HepG2 (cell line): ENCODE measurements around the gene COMMD7. TPM values are rescaled to one million over a fixed set of nuclear protein-coding genes. Genes with fewer than 3 reads are reported as not detected.

Source experiments
- DMAP1 ChIP-seq: IDR thresholded peaks from 2 replicates; pipeline ENCODE4 v1.6.1; 2016
- FOXC1 ChIP-seq: sonication (generic); formaldehyde crosslinking; IDR thresholded peaks from 2 replicates; pipeline ENCODE4 v1.8.0; 2022; ENCODE audit warnings: mild to moderate bottlenecking, missing genetic modification reagents, borderline replicate concordance
- GPN1 ChIP-seq: sonication (generic); formaldehyde crosslinking; IDR thresholded peaks from 2 replicates; pipeline ENCODE4 v1.5.1; 2020; ENCODE audit warnings: missing genetic modification reagents, borderline replicate concordance
- GTF2F1 ChIP-seq: fragments of 150-350 bp; IDR thresholded peaks from 2 replicates; pipeline ENCODE4 v1.6.1; 2014; ENCODE audit warnings: low read length
- MEF2D ChIP-seq: sonication (generic); formaldehyde crosslinking; IDR thresholded peaks from 2 replicates; pipeline ENCODE4 v1.5.1; 2020; ENCODE audit warnings: mild to moderate bottlenecking, missing genetic modification reagents
- NFE2 ChIP-seq: sonication (generic); formaldehyde crosslinking; IDR thresholded peaks from 2 replicates; pipeline ENCODE4 v1.4.0; 2020; ENCODE audit warnings: missing genetic modification reagents
- RARG ChIP-seq: sonication (generic); formaldehyde crosslinking; IDR thresholded peaks from 2 replicates; pipeline ENCODE4 v1.4.0; 2020; ENCODE audit warnings: low read depth, mild to moderate bottlenecking, missing genetic modification reagents
- SRSF4 ChIP-seq: fragments of 200-400 bp; formaldehyde crosslinking; IDR thresholded peaks from one replicate; pipeline ENCODE4 v1.6.1; 2018; ENCODE audit warnings: mild to moderate bottlenecking, low read depth, low read length, moderate library complexity; ENCODE audit not compliant: poor library complexity, severe bottlenecking
- STAT6 ChIP-seq: sonication (generic); formaldehyde crosslinking; IDR thresholded peaks from 2 replicates; pipeline ENCODE4 v1.4.0; 2020; ENCODE audit warnings: missing genetic modification reagents, mild to moderate bottlenecking, borderline replicate concordance
- TFE3 ChIP-seq: IDR thresholded peaks from 2 replicates; pipeline ENCODE4 v1.6.1; 2016
- TIGD3 ChIP-seq: sonication (generic); formaldehyde crosslinking; IDR thresholded peaks from 2 replicates; pipeline ENCODE4 v1.5.1; 2020; ENCODE audit warnings: mild to moderate bottlenecking, missing genetic modification reagents, borderline replicate concordance
- U2AF1 ChIP-seq: fragments of 200-400 bp; formaldehyde crosslinking; optimal IDR thresholded peaks from 2 replicates; pipeline ENCODE3; 2017; ENCODE audit warnings: mild to moderate bottlenecking, low read depth, low read length
- YY1 ChIP-seq: IDR thresholded peaks from 2 replicates; pipeline ENCODE4 v1.6.1; 2011; ENCODE audit warnings: low read length, low read depth, moderate library complexity, mild to moderate bottlenecking; ENCODE audit not compliant: insufficient read depth, insufficient replicate concordance
- ZNF24 ChIP-seq: fragments of 450-650 bp; IDR thresholded peaks from 2 replicates; pipeline ENCODE4 v1.6.1; 2017; ENCODE audit warnings: antibody characterized with exemption, mild to moderate bottlenecking
- ZNF276 ChIP-seq: sonication (generic); formaldehyde crosslinking; IDR thresholded peaks from 2 replicates; pipeline ENCODE4 v1.4.0; 2020; ENCODE audit warnings: mild to moderate bottlenecking, low read depth, missing genetic modification reagents
- ZNF557 ChIP-seq: sonication (generic); formaldehyde crosslinking; IDR thresholded peaks from 2 replicates; pipeline ENCODE4 v1.4.0; 2020; ENCODE audit warnings: missing genetic modification reagents
- ZNF572 ChIP-seq: sonication (generic); formaldehyde crosslinking; IDR thresholded peaks from 2 replicates; pipeline ENCODE4 v1.5.1; 2020; ENCODE audit warnings: mild to moderate bottlenecking, missing genetic modification reagents
- ZNF691 ChIP-seq: sonication (generic); formaldehyde crosslinking; IDR thresholded peaks from 2 replicates; pipeline ENCODE4 v1.4.0; 2020; ENCODE audit warnings: missing genetic modification reagents, low read depth, mild to moderate bottlenecking, borderline replicate concordance
- ZNF782 ChIP-seq: sonication (generic); formaldehyde crosslinking; IDR thresholded peaks from 2 replicates; pipeline ENCODE4 v1.4.0; 2020; ENCODE audit warnings: missing genetic modification reagents, mild to moderate bottlenecking, borderline replicate concordance
- polyA plus RNA-seq, 8 experiments: library from polyadenylated mRNA; depleted of rRNA in 3 of 8; stranded (reverse) in 7 of 8; unstranded in 1 of 8; fragments of >200 nt; fragmentation: Illumina TruSeq in 4 of 8; extraction: Trizol in 4 of 8; gene quantifications; 2 replicates each; pipeline versions ENCODE4 v1.2.1 to v1.2.3, GENCODE V29; 2011 to 2016; ENCODE audit warnings: low read depth in 4 of 8, missing spikeins in 1 of 8, mixed read lengths in 1 of 8; ENCODE audit not compliant: insufficient read depth in 1 of 8
- total RNA-seq, 5 experiments: library from RNA; depleted of rRNA; stranded (reverse); fragments of >200 nt; fragmentation: Illumina TruSeq; extraction: Trizol; gene quantifications; 2 replicates each; pipeline ENCODE4 v1.2.3, GENCODE V29; 2016; ENCODE audit warnings: low read depth in 1 of 5

The COMMD7 gene
- total and polyA plus RNA-seq, 2 of the 13 experiments (the other 11 are each of a cell fraction or from before 2014, with no cell fraction given) = 42.1 to 53.3 TPM

- no peak for TF ChIP-seq ZNF691 (CRISPR knock-in tag)
- TF ChIP-seq RARG (CRISPR knock-in tag) = no peak
- no peak for TF ChIP-seq DMAP1 (CRISPR knock-in tag)
- TF ChIP-seq ZNF24 = no peak
- no peak for TF ChIP-seq MEF2D
- TF ChIP-seq FOXC1 (CRISPR knock-in tag) = 0 out of 2 replicates have a peak, but pooled peaks have one; percentile 3
- no peak for TF ChIP-seq ZNF782 (CRISPR knock-in tag)
- TF ChIP-seq ZNF572 (CRISPR knock-in tag) = 0 out of 2 replicates have a peak, but pooled peaks have one; percentile 73
- TF ChIP-seq ZNF557 (CRISPR knock-in tag) = no peak
- TF ChIP-seq ZNF276 = no peak
- no peak for TF ChIP-seq GPN1 (CRISPR knock-in tag)
- TF ChIP-seq SRSF4 = no peak
- TF ChIP-seq GTF2F1 = no peak
- no peak for TF ChIP-seq NFE2
- TF ChIP-seq TIGD3 (CRISPR knock-in tag) = 0 out of 2 replicates have a peak, but pooled peaks have one; percentile 43
- no peak for TF ChIP-seq STAT6 (CRISPR knock-in tag)
- no peak for TF ChIP-seq U2AF1
- no peak for TF ChIP-seq YY1
- no peak for TF ChIP-seq TFE3 (CRISPR knock-in tag)
Observed at GRCh38 chr20:32742322-32743236, 688 bp downstream of the COMMD7 start (continued).
